HG03196 (cell line): ENCODE data around the gene FLYWCH2.
"Not testable (repeated sequence)": the region's sequence is repeated elsewhere in the genome, so short reads cannot be mapped to it uniquely, and the experiment has no call there.

Experiments used
- ATAC-seq: cut with Tn5 transposase; IDR thresholded peaks from one replicate; pipeline ENCODE4 v1.9.1; 2021; ENCODE audit not compliant: unreplicated experiment

Gene FLYWCH2

GRCh38 chr16:2912330-2913199 lies 29.6 kb downstream of the FLYWCH2 start:
- peak; percentile 27 for ATAC-seq

GRCh38 chr16:2913603-2914002 lies 30.6 kb downstream of the FLYWCH2 start:
- ATAC-seq, result no peak

- no peak for ATAC-seq
Measured at GRCh38 chr16:2914233-2914632, 31.2 kb downstream of the FLYWCH2 start.

GRCh38 chr16:2915196-2915929 lies 32.3 kb downstream of the FLYWCH2 start:
- ATAC-seq, result no peak

GRCh38 chr16:2919511-2920255 lies 36.7 kb downstream of the FLYWCH2 start:
- no peak for ATAC-seq

- ATAC-seq, result no peak
Measured at GRCh38 chr16:2923481-2923880, 40.5 kb downstream of the FLYWCH2 start.

GRCh38 chr16:2924901-2925755 lies 42.1 kb downstream of the FLYWCH2 start:
- ATAC-seq, result no peak

- ATAC-seq, result no peak
Measured at GRCh38 chr16:2925951-2926649, 43.1 kb downstream of the FLYWCH2 start.

- ATAC-seq, result no peak
Measured at GRCh38 chr16:2926650-2926999, 43.6 kb downstream of the FLYWCH2 start.

GRCh38 chr16:2927010-2927646 lies 44.1 kb downstream of the FLYWCH2 start:
- ATAC-seq, result no peak

GRCh38 chr16:2928151-2928550 lies 45.1 kb downstream of the FLYWCH2 start:
- not testable (repeated sequence) for ATAC-seq

GRCh38 chr16:2928796-2929195 lies 45.8 kb downstream of the FLYWCH2 start:
- ATAC-seq, result no peak

GRCh38 chr16:2929693-2930092 lies 46.7 kb downstream of the FLYWCH2 start:
- no peak for ATAC-seq

- ATAC-seq, result no peak
Measured at GRCh38 chr16:2930236-2930635, 47.2 kb downstream of the FLYWCH2 start.

GRCh38 chr16:2931231-2931914 lies 48.4 kb downstream of the FLYWCH2 start:
- not testable (repeated sequence) for ATAC-seq

- ATAC-seq, result no peak
Measured at GRCh38 chr16:2933136-2933535, 50.1 kb downstream of the FLYWCH2 start.

- no peak for ATAC-seq
Measured at GRCh38 chr16:2933701-2934100, 50.7 kb downstream of the FLYWCH2 start.

- ATAC-seq, result no peak
Measured at GRCh38 chr16:2934450-2934849, 51.4 kb downstream of the FLYWCH2 start.

- no peak for ATAC-seq
Measured at GRCh38 chr16:2936436-2937011, 53.5 kb downstream of the FLYWCH2 start.
